Renal pelvis (tissue), 4 donors: ENCODE results near the gene CAMTA1. TPM values are rescaled to one million over a fixed set of nuclear protein-coding genes. Genes with fewer than 3 reads are reported as not detected.
"Not testable (repeated sequence)": the region's sequence is repeated elsewhere in the genome, so short reads cannot be mapped to it uniquely, and the experiment has no call there.

Experiments
- DNase-seq: peaks from one replicate; pipeline ENCODE4 v3.0.0-alpha.2; 2013
- polyA plus RNA-seq, 3 donors: library from polyadenylated mRNA; unstranded; fragments of 120-200 nt; gene quantifications; one replicate each; pipeline ENCODE4 v1.2.1, GENCODE V29; 2013; ENCODE audit not compliant: insufficient read length in 3 of 3

The CAMTA1 gene
- polyA plus RNA-seq, 3 donors: 72.3 to 83.1 (median 76.0) TPM

DNA sequence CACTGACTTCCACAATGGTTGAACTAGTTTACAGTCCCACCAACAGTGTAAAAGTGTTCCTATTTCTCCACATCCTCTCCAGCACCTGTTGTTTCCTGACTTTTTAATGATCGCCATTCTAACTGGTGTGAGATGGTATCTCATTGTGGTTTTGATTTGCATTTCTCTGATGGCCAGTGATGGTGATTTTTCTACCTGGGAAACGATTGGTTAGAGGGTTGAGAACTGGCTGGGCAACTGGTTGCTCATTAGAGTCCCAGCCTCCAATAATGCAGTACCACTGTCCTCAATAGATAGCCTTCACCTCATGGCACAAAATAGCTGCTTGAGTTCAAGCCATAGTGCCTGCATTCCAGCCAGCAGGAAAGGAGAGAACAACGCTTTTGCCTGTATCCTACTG, 596.5 kb downstream of the CAMTA1 start:
- DNase-seq: not testable (repeated sequence)

DNA sequence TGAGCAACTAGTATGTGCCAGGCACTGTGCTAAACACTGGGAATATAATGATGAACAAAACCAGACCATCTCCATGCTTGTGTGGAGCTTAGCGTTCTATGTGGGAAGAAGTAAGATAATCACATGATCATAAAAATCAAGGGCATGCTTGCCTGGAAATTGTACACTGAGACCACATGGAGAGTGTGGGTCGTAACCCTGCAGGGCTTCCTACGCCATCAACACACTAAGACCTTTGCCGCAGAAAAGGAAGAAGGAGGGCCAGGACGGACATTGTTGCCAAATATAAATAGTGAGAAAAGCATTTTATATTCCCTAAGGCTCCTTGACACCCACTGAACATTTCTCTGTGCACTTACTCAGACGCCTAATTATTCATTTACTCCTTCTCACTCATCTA, 597.7 kb downstream of the CAMTA1 start:
- DNase-seq: no peak

DNA sequence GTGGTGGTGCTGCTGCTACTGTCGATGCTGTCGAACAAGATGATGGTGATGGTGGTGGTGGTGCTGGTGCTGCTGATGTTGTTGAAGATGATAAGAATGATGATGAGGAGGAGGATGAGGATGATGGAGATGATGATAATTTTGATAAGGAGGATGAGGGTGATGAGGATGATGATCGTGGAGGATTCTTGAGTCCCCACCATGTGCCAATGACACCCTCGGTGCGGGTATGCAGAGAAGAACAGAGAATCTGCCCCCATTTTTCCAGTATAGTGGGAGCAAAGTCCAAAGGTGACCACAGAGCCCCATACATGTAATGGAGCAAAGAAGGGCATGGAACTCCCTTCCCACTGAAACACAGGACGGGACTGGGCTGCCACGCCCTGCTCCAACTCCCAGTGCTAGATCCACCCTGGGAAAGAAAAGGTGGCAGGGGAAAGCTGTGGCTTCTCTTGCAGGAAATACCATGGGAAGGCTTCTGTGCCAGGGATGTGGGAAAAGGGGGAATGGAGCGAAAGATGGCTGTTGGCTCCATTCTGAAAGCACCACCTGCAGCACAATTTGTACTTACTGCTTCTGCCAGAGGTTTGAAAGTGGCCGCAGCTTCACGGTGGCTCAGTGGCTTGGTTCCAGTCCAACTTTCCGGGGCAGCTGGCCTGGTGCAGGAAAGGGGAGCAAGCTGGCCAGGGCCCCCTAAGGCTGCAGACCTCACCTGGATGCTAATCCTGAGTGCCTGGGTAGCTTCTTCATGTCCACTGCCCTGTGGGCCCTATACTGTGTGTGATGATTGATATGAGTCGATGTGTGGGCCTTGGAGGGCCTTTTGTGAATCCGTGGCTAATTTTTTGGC, 598.6 kb downstream of the CAMTA1 start:
- DNase-seq: no peak

DNA sequence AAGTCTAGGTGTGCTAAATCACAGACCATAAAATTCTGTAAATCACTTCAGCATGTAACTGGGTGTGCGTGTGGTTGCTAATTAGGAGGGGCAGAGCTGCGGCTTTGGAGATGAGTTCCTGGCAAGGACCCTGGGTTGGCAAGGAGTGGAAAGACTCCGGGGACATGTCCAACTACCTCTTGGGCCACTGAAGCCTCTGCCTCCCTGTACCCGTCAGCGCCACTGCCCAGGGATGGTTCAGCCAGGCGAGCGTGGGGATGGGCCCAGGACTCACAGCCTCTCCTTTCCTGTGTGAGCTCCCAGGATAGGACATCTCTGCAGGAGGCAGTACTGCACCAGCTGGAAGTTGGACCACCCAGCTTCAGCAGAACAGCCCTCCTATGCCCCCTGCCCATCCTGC, 599.4 kb downstream of the CAMTA1 start:
- no peak for DNase-seq

DNA sequence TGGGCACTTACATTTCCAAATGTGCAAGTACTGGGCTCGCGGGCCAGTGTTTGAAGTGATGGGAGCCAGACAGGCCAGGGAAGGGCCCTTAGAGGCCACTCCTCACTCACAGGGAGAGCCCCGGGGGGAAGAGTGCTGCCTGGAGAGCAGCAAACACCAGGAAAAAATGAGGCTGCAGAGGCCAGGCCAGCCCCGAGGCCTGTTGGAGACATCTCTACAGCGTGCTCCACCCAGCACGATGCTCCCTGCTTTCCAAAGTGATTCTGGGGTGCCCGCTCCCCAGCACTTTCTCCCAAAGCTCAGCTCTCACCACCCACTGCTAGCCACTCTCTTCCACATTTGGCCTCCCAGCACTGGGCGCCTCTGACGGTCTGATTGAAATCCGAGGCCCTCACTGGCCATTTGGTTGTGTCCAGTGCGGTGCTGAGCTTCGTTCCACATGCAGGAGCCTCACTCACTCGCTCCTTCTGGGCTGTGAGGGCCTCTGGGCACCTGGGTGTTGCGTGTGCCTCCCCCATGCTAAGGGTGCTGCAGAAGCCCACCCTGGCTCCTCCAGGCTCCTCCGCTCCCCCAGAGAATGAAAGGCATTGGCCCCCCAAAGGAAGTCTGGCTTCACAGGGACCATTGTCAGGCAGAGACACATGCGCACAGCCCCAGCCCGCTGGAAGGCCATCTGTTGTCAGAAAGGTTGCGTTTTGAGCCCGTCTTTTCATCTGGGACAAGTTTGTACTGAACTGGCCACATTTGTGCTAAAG, 600.4 kb downstream of the CAMTA1 start:
- no peak for DNase-seq

DNA sequence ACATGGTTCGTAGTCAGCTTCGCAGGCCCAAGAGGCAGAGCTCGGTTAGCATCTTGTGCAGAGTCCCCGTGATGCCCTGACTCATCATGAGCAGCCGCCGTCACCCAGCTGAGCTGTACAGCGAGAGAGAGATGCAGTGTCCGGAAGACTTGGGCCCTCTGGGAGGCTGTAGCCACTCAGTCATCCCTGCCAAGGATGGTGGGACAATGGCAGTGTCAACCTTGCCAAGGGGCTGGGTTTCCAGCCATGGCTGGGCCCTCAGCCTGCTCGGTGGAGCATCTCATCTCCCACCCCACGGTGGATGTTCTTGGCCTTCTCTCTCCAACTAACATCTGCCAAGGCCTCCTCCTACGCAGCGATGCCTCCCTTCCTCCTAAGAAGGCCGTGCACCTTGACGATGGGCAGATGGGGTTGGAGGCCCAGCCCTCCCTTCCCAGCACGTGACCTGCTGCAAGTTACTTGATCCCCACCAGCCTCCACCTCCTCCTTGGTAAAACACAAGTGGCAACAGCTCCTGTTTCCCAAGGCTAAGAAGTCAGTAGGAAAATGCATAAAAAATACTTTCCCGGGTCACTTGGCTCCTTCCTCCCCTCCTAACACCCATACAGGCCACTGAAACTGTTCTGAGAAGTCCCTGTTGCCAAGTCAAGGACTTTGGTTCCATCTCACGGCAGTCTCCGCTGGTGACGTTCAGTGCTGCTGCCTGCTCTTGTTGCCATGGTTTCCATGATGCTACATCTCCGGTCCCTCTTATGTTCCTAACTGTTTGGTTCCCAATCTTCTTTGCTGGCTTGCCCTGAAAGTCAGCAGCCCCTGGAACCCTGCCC, 601.2 kb downstream of the CAMTA1 start:
- DNase-seq: peak; percentile 51

DNA sequence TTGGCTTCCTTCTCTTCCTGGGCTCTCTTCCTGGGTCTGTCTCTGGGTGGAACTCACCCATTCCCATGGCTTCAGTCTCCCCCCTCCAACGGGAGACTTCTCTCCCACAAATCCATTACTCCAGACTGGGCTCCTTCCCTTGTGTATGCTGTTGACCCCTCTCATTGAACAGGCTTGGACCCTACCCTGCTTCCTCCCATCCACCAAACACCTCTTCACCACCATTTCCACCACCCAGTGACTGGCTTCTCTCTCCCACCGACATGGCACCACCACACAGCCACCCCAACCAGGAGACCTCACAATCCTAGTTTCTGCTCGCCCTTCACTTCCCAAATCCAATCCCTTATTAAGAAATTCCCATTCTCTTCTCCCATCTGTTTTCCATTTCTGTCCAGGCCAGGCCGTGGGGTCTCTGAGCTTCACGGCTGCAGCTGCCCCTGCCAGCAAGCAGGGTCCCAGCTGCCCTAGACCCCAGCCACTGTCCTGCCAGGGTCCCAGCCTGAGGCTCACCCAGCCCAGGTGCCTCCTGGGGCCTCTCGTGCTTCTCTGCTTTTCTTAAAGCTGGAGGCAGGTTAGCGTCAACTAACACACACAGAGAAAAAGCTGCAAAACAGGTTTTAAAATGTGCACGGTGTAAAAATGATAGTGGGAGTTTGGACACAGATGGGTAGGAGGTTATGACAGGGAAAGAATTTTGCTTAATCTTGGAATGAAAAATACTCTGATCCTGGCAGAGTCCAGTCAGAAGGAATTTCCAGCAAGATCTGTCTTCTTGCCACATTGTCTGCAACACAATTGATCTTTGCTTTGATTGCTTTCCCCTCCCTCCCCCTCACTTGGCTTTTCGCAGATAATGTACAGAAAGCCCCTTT, 602.0 kb downstream of the CAMTA1 start:
- peak; percentile 21 for DNase-seq

DNA sequence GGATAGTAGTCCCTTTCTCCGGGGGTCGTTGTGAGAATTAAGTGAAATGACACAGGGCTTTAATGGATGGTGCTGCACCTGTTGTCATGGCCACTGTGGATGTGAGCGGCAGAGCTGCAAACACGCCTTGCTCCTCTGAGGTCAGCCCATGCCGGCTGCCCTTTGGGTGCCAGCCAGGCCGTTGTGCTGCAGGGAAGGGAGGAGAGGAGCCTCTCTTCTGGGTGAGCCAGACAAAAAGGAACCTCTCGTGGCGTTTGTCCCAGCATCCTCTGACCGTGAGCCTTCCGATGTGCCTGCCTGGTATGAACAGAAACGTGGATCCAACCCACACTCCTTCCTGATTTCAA, 602.9 kb downstream of the CAMTA1 start:
- DNase-seq: no peak

DNA sequence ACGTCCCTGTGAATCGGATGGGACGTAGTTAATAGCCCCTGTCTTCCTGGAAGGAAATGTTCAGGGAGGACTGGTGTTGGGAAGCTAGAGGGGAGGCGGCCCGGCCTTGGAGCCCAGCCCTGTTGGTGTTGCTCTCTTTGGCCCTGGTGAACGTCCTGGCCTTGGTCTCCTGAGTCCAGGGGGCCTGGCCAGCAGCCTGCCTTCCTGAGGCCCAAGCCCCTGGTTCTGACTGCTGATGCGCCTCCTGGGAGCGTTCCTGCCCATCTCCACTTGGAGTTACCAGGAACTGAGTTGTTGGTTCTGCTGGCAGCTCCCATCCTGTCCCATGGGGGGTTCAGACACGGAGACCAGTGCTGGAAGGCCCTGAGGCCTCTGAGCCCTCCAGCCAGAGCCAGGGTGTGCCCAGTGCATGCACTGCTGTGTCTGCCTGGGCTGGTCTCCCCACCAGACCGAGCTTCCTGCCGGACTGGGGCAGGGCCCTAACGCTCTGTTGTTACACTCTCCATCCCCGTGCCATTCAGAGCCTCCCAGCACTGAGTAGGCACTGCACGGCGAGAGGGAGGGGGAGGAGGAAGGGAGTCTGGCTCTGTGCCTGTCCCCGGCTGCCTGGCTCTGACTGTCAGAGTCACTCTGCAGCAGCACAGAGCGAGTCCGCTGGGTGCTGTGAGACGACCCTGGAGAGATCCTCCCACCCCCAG, 603.4 kb downstream of the CAMTA1 start:
- DNase-seq: no peak

DNA sequence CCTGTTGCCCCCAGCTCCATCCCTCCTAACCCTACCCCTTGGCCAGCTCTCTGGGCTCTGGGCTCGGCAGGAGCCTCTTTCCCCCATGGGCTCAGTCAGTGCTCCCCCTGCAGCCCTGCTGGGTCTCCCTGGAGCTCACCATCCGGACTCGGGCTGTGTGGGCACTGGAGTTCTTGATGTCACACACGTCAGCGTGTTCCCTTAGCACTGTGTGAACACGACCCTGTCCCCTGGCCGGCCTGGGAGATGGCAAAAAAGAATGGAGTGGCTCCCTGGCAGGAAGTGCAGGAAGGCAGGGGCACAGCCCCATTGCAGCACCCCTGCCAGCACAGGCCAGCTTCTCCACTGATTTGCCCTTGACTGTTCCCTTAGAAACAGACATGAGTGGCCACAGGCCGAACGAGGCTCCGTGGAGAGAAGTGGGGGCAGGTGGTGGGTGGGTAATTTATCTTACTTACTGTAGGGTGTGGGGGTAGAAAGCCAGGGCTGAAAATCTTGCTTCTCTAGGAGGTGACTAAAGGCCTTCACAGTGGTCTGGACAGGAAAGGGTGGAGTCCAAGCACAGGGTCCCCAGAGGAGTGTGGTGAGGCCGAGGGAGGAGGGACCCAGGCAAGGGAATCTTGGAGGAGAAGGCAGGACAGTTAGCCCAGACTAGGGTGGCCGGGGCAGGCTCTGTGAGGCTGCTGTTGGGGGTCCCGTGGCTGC, 604.1 kb downstream of the CAMTA1 start:
- no peak for DNase-seq

DNA sequence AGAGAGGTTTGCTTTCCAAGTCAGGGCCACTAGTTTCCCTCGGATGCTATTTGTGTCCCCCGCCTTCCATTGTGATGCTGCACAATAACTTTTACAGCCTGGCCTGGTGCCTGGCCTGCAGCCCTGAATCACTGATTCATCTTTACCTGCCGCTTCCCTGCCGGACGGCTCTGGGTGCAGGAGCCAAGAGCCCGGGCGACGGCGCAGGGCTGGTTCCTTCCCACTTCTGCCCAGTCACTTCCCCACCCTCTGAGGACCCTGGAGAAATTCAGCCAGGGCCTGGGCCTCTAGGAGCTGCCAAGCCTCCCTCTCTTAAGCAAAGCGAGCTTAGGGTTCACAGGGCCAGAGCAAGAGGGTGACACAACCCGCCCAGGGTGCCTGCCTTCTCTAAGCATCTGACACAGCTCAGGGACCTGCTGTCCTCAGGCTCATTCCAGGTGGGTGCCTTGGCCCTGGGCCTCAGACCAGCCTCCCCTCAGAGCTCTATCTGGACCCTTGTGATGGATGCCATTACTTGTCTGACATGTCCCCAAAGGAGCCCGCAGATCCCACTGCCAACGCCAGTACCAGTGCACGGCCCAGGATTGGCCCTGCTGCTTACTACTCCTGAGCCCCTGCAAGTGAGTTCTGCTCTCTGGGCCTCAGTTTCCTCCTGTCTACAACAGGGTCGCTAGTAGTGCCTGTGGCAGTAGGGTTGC, 604.8 kb downstream of the CAMTA1 start:
- DNase-seq: no peak

DNA sequence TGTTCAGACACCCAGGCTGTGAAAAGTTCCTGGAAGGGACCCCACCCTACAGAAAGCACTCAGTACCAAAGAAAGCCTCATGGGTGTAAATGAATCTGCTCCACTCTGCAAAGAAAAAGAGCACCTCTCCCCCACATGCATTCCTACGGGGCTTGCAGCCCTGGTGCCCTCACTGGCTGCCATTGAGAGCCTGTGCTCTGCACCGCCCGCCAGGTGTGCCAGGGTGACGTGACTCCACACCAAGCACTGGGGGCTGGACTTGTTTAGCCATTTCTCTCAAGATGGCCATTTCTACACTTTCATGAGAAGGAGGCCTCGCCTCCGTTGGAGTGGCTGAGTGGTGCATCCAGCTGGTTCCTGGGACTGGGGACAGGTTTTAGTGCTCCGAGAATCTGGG, 605.3 kb downstream of the CAMTA1 start:
- DNase-seq: peak; percentile 24

DNA sequence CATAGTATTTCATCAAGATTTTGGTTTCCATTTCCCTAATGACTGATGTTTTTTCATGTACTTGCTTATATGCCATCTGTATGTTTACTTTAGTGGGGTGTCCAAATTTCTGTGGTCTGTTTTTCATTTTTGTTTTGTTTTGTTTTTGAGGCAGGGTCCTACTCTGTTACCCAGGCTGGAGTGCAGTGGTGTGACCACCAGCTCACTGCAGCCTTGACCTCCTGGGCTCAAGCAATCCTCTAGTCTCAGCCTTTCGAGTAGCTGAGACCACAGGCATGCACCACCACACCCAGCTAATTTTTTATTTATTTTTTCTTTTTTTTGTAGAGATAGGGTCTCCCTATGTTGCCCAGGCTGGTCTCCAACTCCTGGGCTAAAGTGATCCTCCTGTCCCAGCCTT, 607.9 kb downstream of the CAMTA1 start:
- no peak for DNase-seq

DNA sequence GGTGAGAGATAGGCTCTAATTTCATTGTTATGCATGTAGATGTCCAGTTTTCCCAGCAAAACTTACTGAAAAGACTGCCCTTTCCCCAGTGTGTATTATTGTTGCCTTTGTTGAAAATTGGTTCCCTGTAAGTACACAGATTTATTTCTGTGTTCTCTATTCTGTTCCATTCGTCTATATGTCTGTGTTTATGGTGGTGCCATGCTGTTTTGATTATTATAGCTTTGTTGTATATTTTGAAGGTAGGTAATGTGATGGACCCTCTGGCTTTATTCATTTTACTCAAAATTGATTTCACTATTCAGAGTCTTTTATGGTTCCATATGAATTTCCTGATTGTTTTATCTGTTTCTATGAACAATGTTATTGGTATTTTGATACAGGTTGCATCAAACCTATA, 610.0 kb downstream of the CAMTA1 start:
- no peak for DNase-seq

DNA sequence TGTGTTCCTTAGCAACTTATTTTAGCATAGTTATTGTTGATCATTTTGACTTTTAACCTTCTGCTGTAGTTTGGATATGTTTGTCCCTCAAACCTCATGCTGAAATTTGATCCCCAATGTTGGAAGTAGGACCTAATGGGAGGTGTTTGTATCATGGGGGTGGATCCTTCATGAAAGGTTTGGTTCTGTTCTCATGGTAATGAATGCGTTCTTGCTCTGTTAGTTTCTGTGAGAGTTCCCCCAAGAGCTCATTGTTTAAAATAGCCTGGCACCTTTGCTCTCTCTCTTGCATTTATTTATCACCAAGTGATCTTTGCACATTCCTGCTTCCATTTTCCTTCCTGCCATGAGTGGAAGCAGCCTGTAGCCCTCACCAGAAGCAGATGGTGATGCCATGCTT, 613.7 kb downstream of the CAMTA1 start:
- no peak for DNase-seq

DNA sequence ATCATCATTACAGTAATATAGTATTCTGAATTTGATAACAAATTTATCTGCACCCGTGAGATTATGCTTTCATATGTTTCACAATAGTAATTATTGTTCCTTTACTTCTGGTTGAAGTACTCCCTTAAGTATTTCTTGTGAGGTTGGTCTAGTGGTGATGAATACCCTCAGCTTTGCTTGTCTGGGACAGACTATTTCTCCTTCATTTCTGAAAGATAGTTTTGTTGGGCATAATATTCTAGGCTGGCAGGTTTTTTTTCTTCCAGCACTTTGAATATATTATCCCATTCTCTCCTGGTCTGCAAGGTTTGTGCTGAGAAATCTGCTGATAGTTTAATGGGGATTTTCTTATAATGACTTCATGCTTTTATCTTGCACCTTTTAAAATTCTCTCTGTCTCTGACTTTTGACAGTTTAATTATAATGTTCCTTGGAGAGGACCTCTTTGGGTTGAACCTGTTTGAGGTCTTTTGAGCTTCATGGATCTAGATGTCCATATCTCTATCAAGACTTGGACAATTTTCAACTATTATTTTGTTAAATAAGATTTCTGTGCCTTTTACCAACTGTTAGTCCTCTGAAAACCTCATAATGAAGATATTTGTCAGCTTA, 614.4 kb downstream of the CAMTA1 start:
- DNase-seq: no peak

DNA sequence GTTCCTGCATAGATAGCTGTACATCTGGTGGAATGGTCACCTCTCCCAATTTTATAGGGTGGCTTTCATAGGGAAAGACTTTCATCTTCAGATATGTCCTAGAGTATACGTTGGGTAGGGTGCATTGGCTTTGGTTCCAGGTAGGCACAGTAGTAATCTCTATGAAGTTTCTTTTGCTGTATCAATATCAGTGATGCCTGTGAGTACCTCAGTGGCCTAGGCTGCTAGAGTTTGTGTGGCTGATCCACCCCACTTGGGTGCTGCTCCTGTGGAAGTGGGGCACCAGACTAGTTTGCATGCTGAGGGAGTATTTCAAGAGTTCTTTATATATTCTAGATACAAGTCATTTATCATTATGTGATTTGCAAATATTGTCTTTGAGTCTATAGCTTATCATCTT, 615.3 kb downstream of the CAMTA1 start:
- no peak for DNase-seq

DNA sequence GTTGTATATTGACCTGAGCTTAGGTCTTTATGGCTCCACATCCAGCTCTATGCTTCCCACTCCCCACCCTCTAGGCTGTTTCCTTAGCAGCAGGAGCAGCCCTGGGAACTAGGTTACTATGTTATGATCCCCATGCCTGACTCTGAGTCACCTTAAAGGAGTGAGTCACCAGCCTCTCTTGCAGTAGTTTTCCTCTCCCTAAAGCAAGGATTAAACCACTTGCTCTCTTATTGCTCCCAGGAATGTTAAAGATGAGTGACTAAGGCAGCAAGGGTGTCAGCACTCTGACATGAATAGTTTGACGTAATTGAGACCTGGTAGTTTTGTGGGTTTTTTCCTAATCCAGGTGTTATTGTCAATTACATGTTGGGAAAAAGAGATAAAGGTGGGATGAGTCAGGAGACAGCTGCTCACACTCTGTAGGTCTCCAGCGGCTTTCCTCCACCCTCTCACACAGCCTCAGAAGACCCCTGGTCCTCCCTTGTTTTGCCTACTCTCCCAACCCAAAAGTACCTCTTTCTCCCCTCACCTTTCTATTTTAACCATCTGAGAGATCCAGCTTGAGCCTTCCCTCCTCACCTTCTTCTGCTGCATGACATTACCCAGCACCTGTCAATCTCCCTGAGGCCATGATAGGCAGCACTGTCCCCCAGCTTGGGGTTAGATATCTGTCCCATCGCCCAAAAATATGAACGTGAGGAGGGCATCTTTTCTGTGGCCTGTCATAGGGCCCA, 616.7 kb downstream of the CAMTA1 start:
- DNase-seq: no peak

DNA sequence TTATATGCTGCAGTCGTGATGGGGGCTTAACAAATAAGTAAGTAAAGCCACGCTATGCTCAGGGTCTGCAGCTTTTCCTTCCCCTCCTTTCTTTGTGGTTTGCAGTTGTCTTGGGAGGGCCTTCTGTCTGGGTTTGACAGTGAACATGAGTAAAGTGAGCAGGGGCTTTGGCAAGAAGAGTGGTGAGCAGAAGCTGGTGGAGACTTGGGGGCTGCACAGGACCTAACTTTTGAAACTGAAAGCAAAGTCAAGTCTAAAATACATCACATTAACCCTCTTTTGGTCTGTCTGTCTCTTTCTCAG, 617.2 kb downstream of the CAMTA1 start:
- no peak for DNase-seq
